SH-SY5Y (cell line): ENCODE measurements around the gene C3orf49.

Experiments
- GATA2 ChIP-seq: IDR thresholded peaks from 2 replicates; pipeline ENCODE4 v1.6.1; 2011; ENCODE audit warnings: mild to moderate bottlenecking, low read depth, low read length
- GATA3 ChIP-seq: IDR thresholded peaks from 2 replicates; pipeline ENCODE4 v1.6.1; 2011; ENCODE audit warnings: low read depth, mild to moderate bottlenecking, low read length, moderate library complexity

- no peak for TF ChIP-seq GATA2
- no peak for TF ChIP-seq GATA3
These were observed 57.2 kb downstream of the C3orf49 start for GRCh38 chr3:63876260-63876659.
